PFSK-1 (cell line): Measurements from ENCODE around the gene NRCAM.

Experiments
- FOXP2 ChIP-seq: optimal IDR thresholded peaks from 2 replicates; pipeline ENCODE3; 2011; ENCODE audit warnings: borderline replicate concordance, control low read depth, inconsistent platforms; ENCODE audit not compliant: insufficient read depth; ENCODE audit errors: extremely low read length, extremely low read depth
- POLR2AphosphoS5 ChIP-seq: IDR thresholded peaks from 2 replicates; pipeline ENCODE4 v1.6.1; 2012; ENCODE audit warnings: low read depth, mild to moderate bottlenecking, control low read depth, low read length, moderate library complexity
- SIN3A ChIP-seq: IDR thresholded peaks from 2 replicates; pipeline ENCODE4 v1.6.1; 2012; ENCODE audit warnings: mild to moderate bottlenecking, low read length, moderate library complexity, borderline replicate concordance; ENCODE audit not compliant: insufficient read depth
- TAF1 ChIP-seq: IDR thresholded peaks from 2 replicates; pipeline ENCODE4 v1.6.1; 2012; ENCODE audit warnings: low read length, control low read depth, borderline replicate concordance; ENCODE audit not compliant: insufficient read depth
- TF ChIP-seq, protein P1 (sequence below), 2 experiments: IDR thresholded peaks; 2 replicates each; pipeline versions ENCODE4 v1.6.1 to v1.8.0; 2011 to 2012; ENCODE audit warnings: low read depth in 2 of 2, low read length in 2 of 2, control low read depth in 1 of 2, inconsistent platforms in 1 of 2, mild to moderate bottlenecking in 1 of 2, moderate library complexity in 1 of 2; ENCODE audit not compliant: insufficient read depth in 1 of 2

DNA sequence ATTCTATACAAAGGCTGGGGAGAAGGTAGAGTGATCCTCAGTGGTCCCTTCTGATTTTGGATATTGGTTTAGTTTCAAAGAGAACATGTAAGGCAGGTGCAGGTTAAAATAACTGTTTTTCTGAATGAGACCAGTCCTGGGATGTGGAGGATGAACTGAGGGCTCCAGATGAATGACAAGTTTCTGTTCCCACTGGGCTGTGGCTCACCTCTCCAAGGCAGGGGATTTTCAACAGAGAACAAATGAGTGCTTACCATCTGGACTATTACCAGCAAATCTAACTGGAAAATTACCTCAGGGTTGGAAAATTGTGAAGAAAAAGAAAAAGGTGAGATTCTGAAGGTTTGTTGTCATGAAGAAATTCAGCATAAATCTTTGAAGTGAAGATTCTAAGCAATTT is 334.1 kb downstream of the NRCAM start:
- no peak for TF ChIP-seq TAF1
- TF ChIP-seq, protein P1, sequence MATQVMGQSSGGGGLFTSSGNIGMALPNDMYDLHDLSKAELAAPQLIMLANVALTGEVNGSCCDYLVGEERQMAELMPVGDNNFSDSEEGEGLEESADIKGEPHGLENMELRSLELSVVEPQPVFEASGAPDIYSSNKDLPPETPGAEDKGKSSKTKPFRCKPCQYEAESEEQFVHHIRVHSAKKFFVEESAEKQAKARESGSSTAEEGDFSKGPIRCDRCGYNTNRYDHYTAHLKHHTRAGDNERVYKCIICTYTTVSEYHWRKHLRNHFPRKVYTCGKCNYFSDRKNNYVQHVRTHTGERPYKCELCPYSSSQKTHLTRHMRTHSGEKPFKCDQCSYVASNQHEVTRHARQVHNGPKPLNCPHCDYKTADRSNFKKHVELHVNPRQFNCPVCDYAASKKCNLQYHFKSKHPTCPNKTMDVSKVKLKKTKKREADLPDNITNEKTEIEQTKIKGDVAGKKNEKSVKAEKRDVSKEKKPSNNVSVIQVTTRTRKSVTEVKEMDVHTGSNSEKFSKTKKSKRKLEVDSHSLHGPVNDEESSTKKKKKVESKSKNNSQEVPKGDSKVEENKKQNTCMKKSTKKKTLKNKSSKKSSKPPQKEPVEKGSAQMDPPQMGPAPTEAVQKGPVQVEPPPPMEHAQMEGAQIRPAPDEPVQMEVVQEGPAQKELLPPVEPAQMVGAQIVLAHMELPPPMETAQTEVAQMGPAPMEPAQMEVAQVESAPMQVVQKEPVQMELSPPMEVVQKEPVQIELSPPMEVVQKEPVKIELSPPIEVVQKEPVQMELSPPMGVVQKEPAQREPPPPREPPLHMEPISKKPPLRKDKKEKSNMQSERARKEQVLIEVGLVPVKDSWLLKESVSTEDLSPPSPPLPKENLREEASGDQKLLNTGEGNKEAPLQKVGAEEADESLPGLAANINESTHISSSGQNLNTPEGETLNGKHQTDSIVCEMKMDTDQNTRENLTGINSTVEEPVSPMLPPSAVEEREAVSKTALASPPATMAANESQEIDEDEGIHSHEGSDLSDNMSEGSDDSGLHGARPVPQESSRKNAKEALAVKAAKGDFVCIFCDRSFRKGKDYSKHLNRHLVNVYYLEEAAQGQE (IDR thresholded peaks at IDR 0.05; ENCODE audit: insufficient read depth in 1 of 2, low read depth in 2 of 2, low read length in 2 of 2), result no peak
- TF ChIP-seq POLR2AphosphoS5, result no peak
- no peak for TF ChIP-seq SIN3A
- TF ChIP-seq FOXP2, result no peak
